ENCODE results near the gene GDPD5. TPM values are rescaled to one million over a fixed set of nuclear protein-coding genes. Genes with fewer than 3 reads are reported as not detected.

Gene GDPD5
- total and polyA plus RNA-seq, 2 donors (not counting 1 experiment from before 2014, with no cell fraction given), result 2.5 to 3.1 TPM

GRCh38 chr11:75429902-75430713 is 95.6 kb downstream of the GDPD5 start:
- H3K4me3 ChIP-seq (replicated peaks in 1 of 4; ENCODE audit: control extremely low read depth in 1 of 4, insufficient read depth in 1 of 4, low read depth in 3 of 4, low read length in 4 of 4), result peak overlapping the region in 1 of 4 experiments; percentile 30
- H3K9ac ChIP-seq (ENCODE audit: insufficient read depth, low read length), result no peak overlapping the region
- no peaks in the 10 kb centered on the region for H3K79me2 ChIP-seq (ENCODE audit: control insufficient read depth, insufficient read depth, low read length)
- no peaks in the 10 kb centered on the region for H3K36me3 ChIP-seq (ENCODE audit: control insufficient read depth, insufficient read depth, low read length)
- H3K9me3 ChIP-seq (ENCODE audit: control insufficient read depth, insufficient read depth, low read depth, low read length), result no peaks in the 10 kb centered on the region
- H2AFZ ChIP-seq (ENCODE audit: low read length), result peak overlapping the region; percentile 20
- TF ChIP-seq EZH2 (IDR thresholded peaks at IDR 0.05; ENCODE audit: low read length, missing control alignments) (no peak), CTCF (conservative IDR thresholded peaks at IDR 0.05 in 1 of 2, IDR thresholded peaks at IDR 0.05 in 1 of 2; ENCODE audit: low read depth in 1 of 2, low read length in 2 of 2) (peak in 1 of 2 donors; percentile 4)
- no peak overlapping the region for H3K27ac ChIP-seq (ENCODE audit: insufficient read depth, low read length)
- H3K4me1 ChIP-seq (ENCODE audit: control insufficient read depth, extremely low read depth, insufficient read depth, low read length), result no peaks in the 10 kb centered on the region
- DNase-seq (ENCODE audit: low read depth in 2 of 2), result peak; percentile 65 to 78
- peak overlapping the region; percentile 15 for H3K4me2 ChIP-seq (ENCODE audit: extremely low read depth, insufficient read depth, low read length)
- H4K20me1 ChIP-seq (ENCODE audit: control insufficient read depth, extremely low read depth, insufficient read depth, low read length), result no peaks in the 10 kb centered on the region
- peaks cover 34% of the 10 kb centered on the region for H3K27me3 ChIP-seq (ENCODE audit: control insufficient read depth, insufficient read depth, low read length)

- Histone ChIP-seq H3K9me3 (ENCODE audit: control insufficient read depth, insufficient read depth, low read depth, low read length) (no peaks in the 10 kb centered on the region), H3K27me3 (ENCODE audit: control insufficient read depth, insufficient read depth, low read length) (peaks cover 34% of the 10 kb centered on the region), H4K20me1 (ENCODE audit: control insufficient read depth, extremely low read depth, insufficient read depth, low read length) (no peaks in the 10 kb centered on the region), H3K36me3 (ENCODE audit: control insufficient read depth, insufficient read depth, low read length) (no peaks in the 10 kb centered on the region), H3K9ac (ENCODE audit: insufficient read depth, low read length) (no peak overlapping the region), H3K4me2 (ENCODE audit: extremely low read depth, insufficient read depth, low read length) (no peak overlapping the region), H3K27ac (ENCODE audit: insufficient read depth, low read length) (no peak overlapping the region), H3K4me3 (replicated peaks in 1 of 4; ENCODE audit: control extremely low read depth in 1 of 4, insufficient read depth in 1 of 4, low read depth in 3 of 4, low read length in 4 of 4) (no peak overlapping the region), H2AFZ (ENCODE audit: low read length) (peak overlapping the region; percentile 20), H3K79me2 (ENCODE audit: control insufficient read depth, insufficient read depth, low read length) (no peaks in the 10 kb centered on the region), H3K4me1 (ENCODE audit: control insufficient read depth, extremely low read depth, insufficient read depth, low read length) (no peaks in the 10 kb centered on the region)
- TF ChIP-seq EZH2 (IDR thresholded peaks at IDR 0.05; ENCODE audit: low read length, missing control alignments), result no peak
- no peak for TF ChIP-seq CTCF (conservative IDR thresholded peaks at IDR 0.05 in 1 of 2, IDR thresholded peaks at IDR 0.05 in 1 of 2; ENCODE audit: low read depth in 1 of 2, low read length in 2 of 2)
- DNase-seq (ENCODE audit: low read depth in 2 of 2), result no peak
Measured at GRCh38 chr11:75429641-75429901, 96.2 kb downstream of the GDPD5 start.

GRCh38 chr11:75428989-75429640 is 96.6 kb downstream of the GDPD5 start:
- H3K4me2 ChIP-seq (ENCODE audit: extremely low read depth, insufficient read depth, low read length), result no peak overlapping the region
- peaks cover 34% of the 10 kb centered on the region for H3K27me3 ChIP-seq (ENCODE audit: control insufficient read depth, insufficient read depth, low read length)
- DNase-seq (ENCODE audit: low read depth in 2 of 2), result no peak
- H3K9ac ChIP-seq (ENCODE audit: insufficient read depth, low read length), result no peak overlapping the region
- no peak overlapping the region for H3K27ac ChIP-seq (ENCODE audit: insufficient read depth, low read length)
- no peaks in the 10 kb centered on the region for H4K20me1 ChIP-seq (ENCODE audit: control insufficient read depth, extremely low read depth, insufficient read depth, low read length)
- H3K9me3 ChIP-seq (ENCODE audit: control insufficient read depth, insufficient read depth, low read depth, low read length), result no peaks in the 10 kb centered on the region
- no peak overlapping the region for H3K4me3 ChIP-seq (replicated peaks in 1 of 4; ENCODE audit: control extremely low read depth in 1 of 4, insufficient read depth in 1 of 4, low read depth in 3 of 4, low read length in 4 of 4)
- no peaks in the 10 kb centered on the region for H3K79me2 ChIP-seq (ENCODE audit: control insufficient read depth, insufficient read depth, low read length)
- no peaks in the 10 kb centered on the region for H3K4me1 ChIP-seq (ENCODE audit: control insufficient read depth, extremely low read depth, insufficient read depth, low read length)
- no peak overlapping the region for H2AFZ ChIP-seq (ENCODE audit: low read length)
- TF ChIP-seq EZH2 (IDR thresholded peaks at IDR 0.05; ENCODE audit: low read length, missing control alignments) (no peak), CTCF (conservative IDR thresholded peaks at IDR 0.05 in 1 of 2, IDR thresholded peaks at IDR 0.05 in 1 of 2; ENCODE audit: low read depth in 1 of 2, low read length in 2 of 2) (no peak)
- H3K36me3 ChIP-seq (ENCODE audit: control insufficient read depth, insufficient read depth, low read length), result no peaks in the 10 kb centered on the region

All from fibroblast of lung (primary cell).